ENCODE measurements around the gene NHLH1. TPM values are rescaled to one million over a fixed set of nuclear protein-coding genes. Genes with fewer than 3 reads are reported as not detected.

The NHLH1 gene
- total RNA-seq, 4 donors from 2014 or later = not detected

GRCh38 chr1:160409486-160409885 is 42.6 kb downstream of the NHLH1 start:
- H3K9me3 ChIP-seq = no peaks in the 10 kb centered on the region
- peak overlapping the region in 2 of 4 donors; percentile 54 to 72 for H3K27ac ChIP-seq
- no peak overlapping the region for H3K4me3 ChIP-seq
- H3K27me3 ChIP-seq = no peaks in the 10 kb centered on the region
- ATAC-seq = no peak
- H3K36me3 ChIP-seq = no peaks in the 10 kb centered on the region
- H3K4me1 ChIP-seq = peaks cover 0 to 32% (median 0%) of the 10 kb centered on the region in 3 donors
- WGBS, 2 donors (ENCODE audit: low coverage in 1 of 2) = 94 to 100% methylated on average over 2 to 3 of the region's 5 CpGs
- TF ChIP-seq POLR2A (IDR thresholded peaks at IDR 0.05) (no peak), POLR2AphosphoS5 (IDR thresholded peaks at IDR 0.05) (no peak), EP300 (IDR thresholded peaks at IDR 0.05) (no peak), CTCF (IDR thresholded peaks at IDR 0.05) (no peak)

GRCh38 chr1:160410406-160411005 is 43.6 kb downstream of the NHLH1 start:
- Histone ChIP-seq H3K27ac (peak overlapping the region in 3 of 4 donors; percentile 46 to 72 (median 54)), H3K4me3 (peak overlapping the region in 1 of 2 donors; percentile 4), H3K4me1 (peaks cover 0 to 32% (median 0%) of the 10 kb centered on the region in 3 donors), H3K36me3 (peaks cover 0 to 2% of the 10 kb centered on the region in 2 donors), H3K9me3 (no peaks in the 10 kb centered on the region), H3K27me3 (no peaks in the 10 kb centered on the region)
- peak; percentile 47 for ATAC-seq
- TF ChIP-seq EP300 (IDR thresholded peaks at IDR 0.05) (no peak), POLR2AphosphoS5 (IDR thresholded peaks at IDR 0.05) (no peak), CTCF (IDR thresholded peaks at IDR 0.05) (no peak), POLR2A (IDR thresholded peaks at IDR 0.05) (no peak)
- 33% methylated on average over 9 of the region's 19 CpGs; no CpG with 5 or more reads in 1 of the 2 donors for WGBS, 2 donors (ENCODE audit: low coverage in 1 of 2)

GRCh38 chr1:160411271-160412027 is 44.6 kb downstream of the NHLH1 start:
- TF ChIP-seq POLR2AphosphoS5 (IDR thresholded peaks at IDR 0.05) (no peak), CTCF (IDR thresholded peaks at IDR 0.05) (no peak), EP300 (IDR thresholded peaks at IDR 0.05) (no peak), POLR2A (IDR thresholded peaks at IDR 0.05) (no peak)
- ATAC-seq = no peak
- Histone ChIP-seq H3K4me1 (peaks cover 0 to 32% (median 0%) of the 10 kb centered on the region in 3 donors), H3K27ac (peak overlapping the region in 1 of 4 donors; percentile 72), H3K27me3 (no peaks in the 10 kb centered on the region), H3K4me3 (no peak overlapping the region), H3K36me3 (peaks cover 0 to 10% of the 10 kb centered on the region in 2 donors), H3K9me3 (no peaks in the 10 kb centered on the region)
- 63 to 69% methylated on average over 4 of the region's 6 CpGs for WGBS, 2 donors (ENCODE audit: low coverage in 1 of 2)

- TF ChIP-seq EP300 (IDR thresholded peaks at IDR 0.05) (no peak), CTCF (IDR thresholded peaks at IDR 0.05) (no peak), POLR2A (IDR thresholded peaks at IDR 0.05) (no peak), POLR2AphosphoS5 (IDR thresholded peaks at IDR 0.05) (no peak)
- WGBS, 2 donors (ENCODE audit: low coverage in 1 of 2) = 68 to 80% methylated on average over 3 of the region's 3 CpGs
- H3K4me3 ChIP-seq = no peak overlapping the region
- peaks cover 0 to 32% (median 0%) of the 10 kb centered on the region in 3 donors for H3K4me1 ChIP-seq
- no peaks in the 10 kb centered on the region for H3K27me3 ChIP-seq
- no peak overlapping the region for H3K27ac ChIP-seq
- no peaks in the 10 kb centered on the region for H3K9me3 ChIP-seq
- ATAC-seq = no peak
- peaks cover 0 to 14% of the 10 kb centered on the region in 2 donors for H3K36me3 ChIP-seq
Measured at GRCh38 chr1:160412028-160412362, 45.1 kb downstream of the NHLH1 start.

Data from gastroesophageal sphincter (tissue), 4 donors.